Stomach (tissue), 9 donors: ENCODE results near the gene AMIGO3. TPM values are rescaled to one million over a fixed set of nuclear protein-coding genes. Genes with fewer than 3 reads are reported as not detected.
A peak's percentile ranks its signal among the peaks of the same experiment; 100 is the strongest.

Source experiments
- DNase-seq, 2 donors: peaks; one replicate each; pipeline versions ENCODE4 v3.0.0 to v3.0.0-alpha.2; 2013 to 2019
- H3K27ac ChIP-seq, 5 donors: fragments of 200-600 bp in 4 of 5; sonication (generic) in 4 of 5; one replicate each; pipeline ENCODE4 v1.5.1; 2013 to 2019; ENCODE audit warnings: mild to moderate bottlenecking in 1 of 5, moderate library complexity in 1 of 5
- H3K27me3 ChIP-seq, 3 donors: fragments of 200-600 bp; sonication (generic); one replicate each; pipeline ENCODE4 v1.5.1; 2017 to 2019; ENCODE audit warnings: mixed run types in 1 of 3
- H3K36me3 ChIP-seq, 4 donors: fragments of 200-600 bp; sonication (generic); 1 replicate in 3 of 4; 2 replicates in 1 of 4; pipeline ENCODE4 v1.5.1; 2016 to 2019
- H3K4me1 ChIP-seq, 4 donors: fragments of 200-600 bp; sonication (generic); one replicate each; pipeline ENCODE4 v1.5.1; 2016 to 2019
- H3K4me3 ChIP-seq, 4 donors: fragments of 200-600 bp; sonication (generic) in 3 of 4; one replicate each; pipeline ENCODE4 v1.5.1; 2016 to 2019; ENCODE audit warnings: mild to moderate bottlenecking in 1 of 4
- H3K9me3 ChIP-seq, 4 donors: fragments of 200-600 bp; sonication (generic); one replicate each; pipeline ENCODE4 v1.5.1; 2016 to 2019
- EP300 ChIP-seq: sonication (generic); formaldehyde crosslinking; IDR thresholded peaks from one replicate; pipeline ENCODE4 v1.6.1; 2017; ENCODE audit warnings: antibody characterized with exemption
- POLR2A ChIP-seq, 4 donors: fragments of 450-650 bp; IDR thresholded peaks; one replicate each; pipeline ENCODE4 v1.6.1; 2016; ENCODE audit warnings: antibody characterized with exemption in 4 of 4, control low read depth in 2 of 4, mild to moderate bottlenecking in 1 of 4, moderate library complexity in 1 of 4
- POLR2AphosphoS5 ChIP-seq, 3 donors: sonication (generic); formaldehyde crosslinking; IDR thresholded peaks; one replicate each; pipeline ENCODE4 v1.6.1; 2016; ENCODE audit warnings: antibody characterized with exemption in 3 of 3
- WGBS, 5 donors: extraction: QIAGEN DNeasy Blood & Tissue Kit in 3 of 5; methylation state at CpG; one replicate each; pipeline versions ENCODE4 v1.1.5 to v1.1.7; 2013 to 2018; 5-methylcytosine and 5-hydroxymethylcytosine counted together
- intact Hi-C: fragments of 100-400 bp; cut with DNase I; formaldehyde crosslinking; loops from one replicate; pipeline ENCODE4 v1.15.1; 2023; ENCODE audit warnings: low total_unique reads
- polyA plus RNA-seq, 3 donors: library from polyadenylated mRNA; stranded (reverse); fragments of 200-250 nt; gene quantifications; one replicate each; pipeline ENCODE4 v1.2.3, GENCODE V29; 2013
- total RNA-seq, 5 donors: library from RNA; depleted of rRNA; stranded (reverse); fragments of >200 nt; gene quantifications; one replicate each; pipeline versions ENCODE4 v1.1.0 to v1.2.3, GENCODE V29; 2014 to 2016
- TF ChIP-seq, protein P1 (sequence below), 7 experiments: fragments of 450-650 bp in 4 of 7; fragments of 200-600 bp in 3 of 7; sonication (generic) in 3 of 7; IDR thresholded peaks; one replicate each; pipeline ENCODE4 v1.5.1; 2016 to 2019; ENCODE audit warnings: antibody characterized with exemption in 7 of 7, control low read depth in 2 of 7, mild to moderate bottlenecking in 1 of 7
- donor health status: healthy with polysubstance abuse.
- donor health status: Bipolar disorder and iron deficiency.
- donor health status: healthy.

AMIGO3 gene
- total and polyA plus RNA-seq, 8 donors: 0.19 to 1.3 (median 0.80) TPM; not detected in 4

GRCh38 chr3:49671291-49672288, 47.9 kb downstream of the AMIGO3 start:
- peak; percentile 81 to 91 for DNase-seq
- Histone ChIP-seq H3K4me1 (peaks cover 19 to 52% (median 38%) of the 10 kb centered on the region in 4 donors), H3K27me3 (peaks cover 0 to 6% (median 0%) of the 10 kb centered on the region in 3 donors), H3K4me3 (no peak overlapping the region), H3K27ac (peak overlapping the region in 1 of 5 donors; percentile 2), H3K9me3 (no peaks in the 10 kb centered on the region), H3K36me3 (peaks cover 9 to 14% (median 12%) of the 10 kb centered on the region in 4 donors)
- intact Hi-C loops: no loop called here
- TF ChIP-seq POLR2A (IDR thresholded peaks at IDR 0.05) (no peak), POLR2AphosphoS5 (IDR thresholded peaks at IDR 0.05) (peak in 1 of 3 donors; percentile 36), EP300 (no peak)
- TF ChIP-seq, protein P1, sequence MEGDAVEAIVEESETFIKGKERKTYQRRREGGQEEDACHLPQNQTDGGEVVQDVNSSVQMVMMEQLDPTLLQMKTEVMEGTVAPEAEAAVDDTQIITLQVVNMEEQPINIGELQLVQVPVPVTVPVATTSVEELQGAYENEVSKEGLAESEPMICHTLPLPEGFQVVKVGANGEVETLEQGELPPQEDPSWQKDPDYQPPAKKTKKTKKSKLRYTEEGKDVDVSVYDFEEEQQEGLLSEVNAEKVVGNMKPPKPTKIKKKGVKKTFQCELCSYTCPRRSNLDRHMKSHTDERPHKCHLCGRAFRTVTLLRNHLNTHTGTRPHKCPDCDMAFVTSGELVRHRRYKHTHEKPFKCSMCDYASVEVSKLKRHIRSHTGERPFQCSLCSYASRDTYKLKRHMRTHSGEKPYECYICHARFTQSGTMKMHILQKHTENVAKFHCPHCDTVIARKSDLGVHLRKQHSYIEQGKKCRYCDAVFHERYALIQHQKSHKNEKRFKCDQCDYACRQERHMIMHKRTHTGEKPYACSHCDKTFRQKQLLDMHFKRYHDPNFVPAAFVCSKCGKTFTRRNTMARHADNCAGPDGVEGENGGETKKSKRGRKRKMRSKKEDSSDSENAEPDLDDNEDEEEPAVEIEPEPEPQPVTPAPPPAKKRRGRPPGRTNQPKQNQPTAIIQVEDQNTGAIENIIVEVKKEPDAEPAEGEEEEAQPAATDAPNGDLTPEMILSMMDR (IDR thresholded peaks at IDR 0.05): peak in 6 of 7 experiments; percentile 40 to 93 (median 82)
- 29 to 37% (median 33%) methylated on average over 10 to 11 of the region's 11 CpGs for WGBS, 5 donors

DNA sequence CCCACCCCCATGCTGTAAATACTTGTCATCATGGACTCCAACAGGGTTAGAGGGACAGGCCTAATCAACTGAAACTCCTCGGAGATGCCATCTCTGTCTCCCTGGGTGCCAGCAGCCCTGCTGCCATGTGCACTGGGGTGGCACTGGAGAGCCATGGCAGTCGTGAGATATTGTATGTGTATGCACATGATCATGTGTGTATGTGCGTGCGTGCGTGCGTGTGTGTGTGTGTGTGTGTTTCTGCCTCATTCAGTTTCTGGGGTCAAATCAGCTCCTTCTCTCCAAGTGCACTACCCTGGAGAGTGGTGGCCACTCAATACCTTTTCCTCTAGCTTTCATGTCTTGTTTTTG, 48.6 kb downstream of the AMIGO3 start:
- DNase-seq: no peak
- Histone ChIP-seq H3K4me3 (no peak overlapping the region), H3K4me1 (peaks cover 19 to 52% (median 34%) of the 10 kb centered on the region in 4 donors), H3K27me3 (peaks cover 0 to 6% (median 0%) of the 10 kb centered on the region in 3 donors), H3K9me3 (no peaks in the 10 kb centered on the region), H3K27ac (no peak overlapping the region), H3K36me3 (peaks cover 3 to 7% (median 5%) of the 10 kb centered on the region in 4 donors)
- WGBS, 5 donors: 49 to 67% (median 64%) methylated on average over 6 of the region's 6 CpGs
- TF ChIP-seq POLR2AphosphoS5 (IDR thresholded peaks at IDR 0.05) (no peak), POLR2A (IDR thresholded peaks at IDR 0.05) (no peak), EP300 (no peak)
- TF ChIP-seq, protein P1 (IDR thresholded peaks at IDR 0.05): no peak
- intact Hi-C loops: no loop called here

DNA sequence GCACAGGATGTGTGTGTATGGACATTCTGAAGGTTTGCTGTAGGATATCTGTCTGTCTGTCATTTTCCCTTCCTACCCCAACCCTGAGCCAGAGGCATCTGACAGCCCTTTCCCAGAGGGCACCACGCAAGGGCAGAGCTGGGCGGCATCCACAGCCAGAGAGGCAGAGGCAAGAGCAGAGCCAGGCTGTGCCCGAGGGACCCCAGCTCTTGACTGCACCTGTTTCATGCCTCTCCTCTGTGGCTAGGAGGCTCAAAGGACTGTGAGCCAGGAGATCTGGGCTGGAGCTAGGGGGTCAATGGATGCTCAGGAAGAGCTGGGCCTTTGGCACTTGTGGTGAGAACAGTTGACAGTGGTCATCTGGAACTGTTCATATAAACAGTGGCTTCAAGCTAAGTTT, 50.1 kb downstream of the AMIGO3 start:
- TF ChIP-seq EP300 (no peak), POLR2AphosphoS5 (IDR thresholded peaks at IDR 0.05) (no peak), POLR2A (IDR thresholded peaks at IDR 0.05) (no peak)
- TF ChIP-seq, protein P1 (IDR thresholded peaks at IDR 0.05): no peak
- WGBS, 5 donors: 52 to 89% (median 70%) methylated on average over 2 to 3 of the region's 3 CpGs
- Histone ChIP-seq H3K4me1 (peaks cover 4 to 47% (median 22%) of the 10 kb centered on the region in 4 donors), H3K27ac (no peak overlapping the region), H3K27me3 (peaks cover 0 to 7% (median 0%) of the 10 kb centered on the region in 3 donors), H3K36me3 (no peaks in the 10 kb centered on the region), H3K9me3 (no peaks in the 10 kb centered on the region), H3K4me3 (no peak overlapping the region)
- intact Hi-C loops: loop anchor here (5.0 kb wide), 1 partner anchor 127 kb away; no protein-coding TSS in a partner anchor
- no peak for DNase-seq

DNA sequence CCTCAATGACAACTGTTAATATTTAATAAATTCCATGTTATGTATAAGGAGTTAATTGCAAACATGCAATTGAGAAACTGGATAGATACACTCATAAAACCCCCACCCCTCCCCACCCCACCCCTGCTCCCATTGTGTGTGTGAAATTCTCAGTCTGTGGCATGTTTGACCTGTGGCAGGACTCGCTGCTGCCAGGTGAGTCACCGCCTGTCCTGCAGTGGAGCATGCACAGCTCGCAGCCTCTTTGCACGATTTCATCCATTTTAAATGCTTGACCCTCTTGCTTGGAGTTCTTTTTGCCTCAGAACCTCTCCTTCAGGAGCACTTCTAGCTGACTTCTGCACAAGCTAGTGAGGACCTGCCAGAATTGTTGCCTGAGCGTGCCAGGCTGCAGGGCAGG, 50.6 kb downstream of the AMIGO3 start:
- no peak overlapping the region for H3K27ac ChIP-seq
- intact Hi-C loops: loop anchor here (5.0 kb wide), 1 partner anchor 127 kb away; no protein-coding TSS in a partner anchor
- H3K4me3 ChIP-seq: no peak overlapping the region
- no peak for DNase-seq
- 30 to 51% (median 37%) methylated on average over 5 of the region's 5 CpGs for WGBS, 5 donors
- no peaks in the 10 kb centered on the region for H3K9me3 ChIP-seq
- no peaks in the 10 kb centered on the region for H3K36me3 ChIP-seq
- peaks cover 4 to 47% (median 22%) of the 10 kb centered on the region in 4 donors for H3K4me1 ChIP-seq
- no peak for TF ChIP-seq POLR2A (IDR thresholded peaks at IDR 0.05)
- H3K27me3 ChIP-seq: peaks cover 0 to 10% (median 0%) of the 10 kb centered on the region in 3 donors
